Esophagus muscularis mucosa (tissue), 4 donors: Measurements from ENCODE around the gene CD109. TPM values are rescaled to one million over a fixed set of nuclear protein-coding genes. Genes with fewer than 3 reads are reported as not detected.

Source experiments
- DNase-seq: peaks from one replicate; pipeline ENCODE4 v3.0.0-alpha.2; 2017; ENCODE audit errors: extremely low spot score
- H3K27ac ChIP-seq, 4 donors: fragments of 200-600 bp; sonication (generic); replicated peaks in 1 of 4; 1 replicate in 3 of 4; 2 replicates in 1 of 4; pipeline ENCODE4 v1.5.1; 2016 to 2019; ENCODE audit warnings: mild to moderate bottlenecking in 1 of 4
- H3K27me3 ChIP-seq, 4 donors: fragments of 200-600 bp; sonication (generic); one replicate each; pipeline versions ENCODE4 v1.5.1 to v1.6.0; 2016 to 2019
- H3K36me3 ChIP-seq, 4 donors: fragments of 200-600 bp; sonication (generic); one replicate each; pipeline ENCODE4 v1.5.1; 2016 to 2019
- H3K4me1 ChIP-seq, 4 donors: fragments of 200-600 bp; sonication (generic); one replicate each; pipeline ENCODE4 v1.5.1; 2016 to 2019
- H3K4me3 ChIP-seq, 4 donors: fragments of 200-600 bp; sonication (generic); 1 replicate in 2 of 4; 2 replicates in 2 of 4; pipeline ENCODE4 v1.5.1; 2016 to 2019; ENCODE audit warnings: mild to moderate bottlenecking in 4 of 4, moderate library complexity in 1 of 4
- H3K9me3 ChIP-seq, 4 donors: fragments of 200-600 bp; sonication (generic); 1 replicate in 3 of 4; 2 replicates in 1 of 4; pipeline ENCODE4 v1.5.1; 2016 to 2019
- EP300 ChIP-seq: sonication (generic); formaldehyde crosslinking; IDR thresholded peaks from one replicate; pipeline ENCODE4 v1.6.1; 2017; ENCODE audit warnings: antibody characterized with exemption
- POLR2A ChIP-seq: fragments of 450-650 bp; IDR thresholded peaks from one replicate; pipeline ENCODE4 v1.6.1; 2017; ENCODE audit warnings: antibody characterized with exemption, moderate library complexity, mild to moderate bottlenecking, low read depth
- POLR2AphosphoS5 ChIP-seq, 2 donors: sonication (generic); formaldehyde crosslinking; IDR thresholded peaks; one replicate each; pipeline ENCODE4 v1.6.1; 2017; ENCODE audit warnings: antibody characterized with exemption in 2 of 2
- WGBS: methylation state at CpG from one replicate; pipeline ENCODE4 v1.1.5; 2018; 5-methylcytosine and 5-hydroxymethylcytosine counted together
- intact Hi-C: fragments of 100-400 bp; cut with DNase I; formaldehyde crosslinking; loops from one replicate; pipeline ENCODE4 v1.15.1; 2023
- total RNA-seq, 4 donors: library from RNA; depleted of rRNA; stranded (reverse); fragments of >200 nt; gene quantifications; one replicate each; pipeline versions ENCODE4 v1.1.0 to v1.2.1, GENCODE V29; 2016
- TF ChIP-seq, protein P1 (sequence below), 3 experiments: fragments of 200-600 bp in 2 of 3; fragments of 450-650 bp in 1 of 3; sonication (generic) in 2 of 3; IDR thresholded peaks; one replicate each; pipeline ENCODE4 v1.5.1; 2017 to 2019; ENCODE audit warnings: antibody characterized with exemption in 3 of 3, mild to moderate bottlenecking in 2 of 3, moderate library complexity in 1 of 3

Gene CD109
- total RNA-seq, 4 donors from 2014 or later, result 12.1 to 21.4 (median 15.8) TPM

- WGBS, result 62% methylated on average over 8 of the region's 8 CpGs
- no peaks in the 10 kb centered on the region for H3K27me3 ChIP-seq
- peaks cover 14 to 31% (median 22%) of the 10 kb centered on the region in 4 donors for H3K4me1 ChIP-seq
- TF ChIP-seq, protein P1, sequence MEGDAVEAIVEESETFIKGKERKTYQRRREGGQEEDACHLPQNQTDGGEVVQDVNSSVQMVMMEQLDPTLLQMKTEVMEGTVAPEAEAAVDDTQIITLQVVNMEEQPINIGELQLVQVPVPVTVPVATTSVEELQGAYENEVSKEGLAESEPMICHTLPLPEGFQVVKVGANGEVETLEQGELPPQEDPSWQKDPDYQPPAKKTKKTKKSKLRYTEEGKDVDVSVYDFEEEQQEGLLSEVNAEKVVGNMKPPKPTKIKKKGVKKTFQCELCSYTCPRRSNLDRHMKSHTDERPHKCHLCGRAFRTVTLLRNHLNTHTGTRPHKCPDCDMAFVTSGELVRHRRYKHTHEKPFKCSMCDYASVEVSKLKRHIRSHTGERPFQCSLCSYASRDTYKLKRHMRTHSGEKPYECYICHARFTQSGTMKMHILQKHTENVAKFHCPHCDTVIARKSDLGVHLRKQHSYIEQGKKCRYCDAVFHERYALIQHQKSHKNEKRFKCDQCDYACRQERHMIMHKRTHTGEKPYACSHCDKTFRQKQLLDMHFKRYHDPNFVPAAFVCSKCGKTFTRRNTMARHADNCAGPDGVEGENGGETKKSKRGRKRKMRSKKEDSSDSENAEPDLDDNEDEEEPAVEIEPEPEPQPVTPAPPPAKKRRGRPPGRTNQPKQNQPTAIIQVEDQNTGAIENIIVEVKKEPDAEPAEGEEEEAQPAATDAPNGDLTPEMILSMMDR (IDR thresholded peaks at IDR 0.05), result no peak
- TF ChIP-seq EP300, result no peak
- TF ChIP-seq POLR2AphosphoS5 (IDR thresholded peaks at IDR 0.05), result peak in 1 of 2 donors; percentile 57
- H3K4me3 ChIP-seq, result peak overlapping the region in 1 of 4 donors; percentile 18
- peaks cover 0 to 7% (median 0%) of the 10 kb centered on the region in 4 donors for H3K36me3 ChIP-seq
- intact Hi-C loops, result no loop called here
- no peak for DNase-seq
- no peaks in the 10 kb centered on the region for H3K9me3 ChIP-seq
- H3K27ac ChIP-seq, result peak overlapping the region; percentile 63 to 71 (median 67)
Measured at GRCh38 chr6:73704260-73704659, 8.3 kb downstream of the CD109 start.

- intact Hi-C loops, result no loop called here
- peak overlapping the region; percentile 63 to 71 (median 67) for H3K27ac ChIP-seq
- no peak overlapping the region for H3K4me3 ChIP-seq
- TF ChIP-seq POLR2AphosphoS5 (IDR thresholded peaks at IDR 0.05), result peak; percentile 1 to 35
- TF ChIP-seq, protein P1 (IDR thresholded peaks at IDR 0.05), result no peak
- H3K36me3 ChIP-seq, result peaks cover 0 to 7% (median 0%) of the 10 kb centered on the region in 4 donors
- peaks cover 11 to 31% (median 22%) of the 10 kb centered on the region in 4 donors for H3K4me1 ChIP-seq
- H3K9me3 ChIP-seq, result no peaks in the 10 kb centered on the region
- DNase-seq, result no peak
- H3K27me3 ChIP-seq, result no peaks in the 10 kb centered on the region
- whole genome bisulfite sequencing, result 46% methylated on average over 4 of the region's 4 CpGs
Measured at GRCh38 chr6:73704798-73705197, 8.8 kb downstream of the CD109 start.

GRCh38 chr6:73706971-73707370, 11.0 kb downstream of the CD109 start:
- Histone ChIP-seq H3K4me3 (no peak overlapping the region), H3K27ac (no peak overlapping the region), H3K4me1 (peaks cover 17 to 44% (median 27%) of the 10 kb centered on the region in 4 donors), H3K27me3 (no peaks in the 10 kb centered on the region), H3K36me3 (peaks cover 0 to 7% (median 0%) of the 10 kb centered on the region in 4 donors), H3K9me3 (no peaks in the 10 kb centered on the region)
- intact Hi-C loops, result no loop called here
- TF ChIP-seq EP300 (no peak), POLR2AphosphoS5 (IDR thresholded peaks at IDR 0.05) (no peak), POLR2A (no peak)
- TF ChIP-seq, protein P1 (IDR thresholded peaks at IDR 0.05), result no peak
- no peak for DNase-seq
- 93% methylated on average over 9 of the region's 9 CpGs for WGBS

- no peaks in the 10 kb centered on the region for H3K9me3 ChIP-seq
- no peak for DNase-seq
- intact Hi-C loops, result no loop called here
- 65% methylated on average over 2 of the region's 2 CpGs for WGBS
- no peak overlapping the region for H3K27ac ChIP-seq
- no peaks in the 10 kb centered on the region for H3K36me3 ChIP-seq
- no peaks in the 10 kb centered on the region for H3K27me3 ChIP-seq
- H3K4me3 ChIP-seq, result no peak overlapping the region
- TF ChIP-seq POLR2AphosphoS5 (IDR thresholded peaks at IDR 0.05) (no peak), POLR2A (no peak), EP300 (no peak)
- TF ChIP-seq, protein P1 (IDR thresholded peaks at IDR 0.05), result no peak
- peaks cover 21 to 46% (median 24%) of the 10 kb centered on the region in 4 donors for H3K4me1 ChIP-seq
Measured at GRCh38 chr6:73710470-73710869, 14.5 kb downstream of the CD109 start.

DNA sequence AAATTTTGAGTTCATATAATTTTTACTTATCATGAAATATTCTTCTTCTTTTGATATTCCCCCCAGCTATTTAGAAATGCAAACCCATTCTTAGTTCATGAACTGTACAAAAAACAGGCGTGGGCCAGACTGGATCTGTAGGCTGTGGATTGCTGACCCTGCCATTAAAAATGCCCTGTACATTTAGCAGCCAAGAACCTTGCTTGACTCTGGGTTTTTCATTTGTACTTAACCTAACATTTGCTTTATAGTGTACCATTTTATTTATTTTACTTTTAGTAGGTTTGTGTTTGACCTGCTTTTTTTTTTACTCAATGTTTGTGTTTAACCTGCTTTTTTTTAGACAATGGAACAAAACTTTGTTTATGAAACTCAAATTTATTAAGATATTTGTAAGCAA, 14.9 kb downstream of the CD109 start:
- no peaks in the 10 kb centered on the region for H3K36me3 ChIP-seq
- no peak overlapping the region for H3K4me3 ChIP-seq
- H3K9me3 ChIP-seq, result no peaks in the 10 kb centered on the region
- 100% methylated on average over 1 of the region's 1 CpG for WGBS
- no peaks in the 10 kb centered on the region for H3K27me3 ChIP-seq
- intact Hi-C loops, result no loop called here
- H3K4me1 ChIP-seq, result peaks cover 21 to 41% (median 24%) of the 10 kb centered on the region in 4 donors
- no peak for DNase-seq
- no peak overlapping the region for H3K27ac ChIP-seq
- TF ChIP-seq EP300 (no peak), POLR2A (no peak), POLR2AphosphoS5 (IDR thresholded peaks at IDR 0.05) (no peak)
- TF ChIP-seq, protein P1 (IDR thresholded peaks at IDR 0.05), result no peak
